Hepatocyte (in vitro differentiated cells): ENCODE results near the gene LGI4. TPM values are rescaled to one million over a fixed set of nuclear protein-coding genes. Genes with fewer than 3 reads are reported as not detected.

Experiments
- DNase-seq: peaks from one replicate; pipeline ENCODE4 v3.0.0-alpha.2; 2016; ENCODE audit warnings: low spot score
- H2AFZ ChIP-seq: fragments of 200-600 bp; sonication (generic); 2 replicates; pipeline ENCODE4 v1.6.0; 2016; ENCODE audit warnings: antibody characterized with exemption, mild to moderate bottlenecking
- H3K27ac ChIP-seq: fragments of 200-600 bp; sonication (generic); 2 replicates; pipeline ENCODE4 v1.5.1; 2016; ENCODE audit warnings: mild to moderate bottlenecking
- H3K27me3 ChIP-seq: fragments of 200-600 bp; sonication (generic); 2 replicates; pipeline ENCODE4 v1.6.1; 2016
- H3K36me3 ChIP-seq: fragments of 200-600 bp; sonication (generic); replicated peaks from 2 replicates; pipeline ENCODE4 v1.5.1; 2016; ENCODE audit warnings: low read depth; ENCODE audit not compliant: insufficient read depth
- H3K4me1 ChIP-seq: fragments of 200-600 bp; sonication (generic); 2 replicates; pipeline ENCODE4 v1.5.1; 2016; ENCODE audit warnings: mild to moderate bottlenecking, moderate library complexity; ENCODE audit not compliant: insufficient read depth
- H3K4me2 ChIP-seq: fragments of 200-600 bp; sonication (generic); 2 replicates; pipeline ENCODE4 v1.6.0; 2016
- H3K4me3 ChIP-seq: fragments of 200-600 bp; sonication (generic); 2 replicates; pipeline ENCODE4 v1.5.1; 2016; ENCODE audit warnings: mild to moderate bottlenecking
- H3K79me2 ChIP-seq: fragments of 200-600 bp; sonication (generic); 2 replicates; pipeline ENCODE4 v1.6.0; 2017; ENCODE audit warnings: mild to moderate bottlenecking
- H3K9me2 ChIP-seq: fragments of 200-600 bp; sonication (generic); replicated peaks from 2 replicates; pipeline ENCODE4 v1.6.0; 2017; ENCODE audit warnings: mild to moderate bottlenecking; ENCODE audit not compliant: insufficient read depth
- H3K9me3 ChIP-seq: fragments of 200-600 bp; sonication (generic); 2 replicates; pipeline ENCODE4 v1.5.1; 2016; ENCODE audit warnings: low read depth, mild to moderate bottlenecking
- H4K20me1 ChIP-seq: fragments of 200-600 bp; sonication (generic); 2 replicates; pipeline ENCODE4 v1.6.0; 2016; ENCODE audit warnings: mild to moderate bottlenecking; ENCODE audit not compliant: insufficient read depth, poor library complexity, severe bottlenecking
- CTCF ChIP-seq: fragments of 200-600 bp; sonication (generic); IDR thresholded peaks from 2 replicates; pipeline ENCODE4 v1.5.1; 2016; ENCODE audit warnings: antibody characterized with exemption, mild to moderate bottlenecking; ENCODE audit not compliant: poor library complexity
- EZH2 ChIP-seq: fragments of 200-600 bp; sonication (generic); IDR thresholded peaks from 2 replicates; pipeline ENCODE4 v1.6.1; 2016; ENCODE audit warnings: antibody characterized with exemption, mild to moderate bottlenecking, borderline replicate concordance
- EZH2phosphoT487 ChIP-seq: fragments of 200-600 bp; sonication (generic); IDR thresholded peaks from one replicate; pipeline ENCODE4 v1.6.1; 2018; ENCODE audit warnings: antibody characterized with exemption, mild to moderate bottlenecking, low read depth, moderate library complexity; ENCODE audit not compliant: unreplicated experiment, severe bottlenecking
- WGBS: methylation state at CpG from one replicate; pipeline ENCODE4 v1.1.6; 2016; ENCODE audit warnings: low lambda C conversion rate; ENCODE audit errors: missing lambda C conversion rate; 5-methylcytosine and 5-hydroxymethylcytosine counted together
- polyA plus RNA-seq: library from polyadenylated mRNA; unstranded; fragments of >200 nt; fragmentation: Nextera tagmentation; extraction: Ambion mirVana; gene quantifications from 2 replicates; pipeline ENCODE4 v1.2.1, GENCODE V29; 2016
- total RNA-seq: library from RNA; depleted of rRNA; stranded (reverse); fragments of >200 nt; gene quantifications from 2 replicates; pipeline ENCODE4 v1.2.3, GENCODE V29; 2014

The LGI4 gene
- total and polyA plus RNA-seq, 2 experiments from 2014 or later = 5.2 to 6.3 TPM

DNA sequence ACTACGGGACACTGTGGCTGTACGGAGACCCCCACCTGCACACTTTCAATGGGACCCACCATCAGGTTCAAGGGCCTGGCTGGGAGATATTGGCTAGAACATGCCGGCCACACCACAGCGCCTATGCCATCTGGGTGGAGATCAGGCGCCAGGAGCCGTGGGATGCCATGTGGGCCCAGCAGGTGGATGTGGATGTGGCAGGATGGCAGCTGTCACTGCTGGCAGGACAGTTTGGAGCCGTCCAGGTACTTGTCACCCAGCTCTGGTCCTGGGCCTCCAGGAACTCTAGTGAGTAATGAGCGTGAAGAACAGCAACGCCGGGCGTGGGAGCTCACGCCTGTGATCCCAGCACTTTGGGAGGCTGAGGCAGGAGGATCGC, 35.0 kb downstream of the LGI4 start:
- Histone ChIP-seq H3K4me3 (no peak overlapping the region), H3K4me1 (peaks cover 1% of the 10 kb centered on the region), H3K79me2 (no peaks in the 10 kb centered on the region), H4K20me1 (no peaks in the 10 kb centered on the region), H3K27me3 (no peaks in the 10 kb centered on the region), H3K36me3 (no peaks in the 10 kb centered on the region), H3K9me2 (no peaks in the 10 kb centered on the region), H3K9me3 (no peaks in the 10 kb centered on the region), H2AFZ (no peak overlapping the region), H3K4me2 (no peak overlapping the region), H3K27ac (no peak overlapping the region)
- TF ChIP-seq EZH2phosphoT487 (no peak), CTCF (no peak), EZH2 (no peak)
- DNase-seq = no peak
- 95% methylated on average over 13 of the region's 13 CpGs for WGBS

- no peaks in the 10 kb centered on the region for H4K20me1 ChIP-seq
- TF ChIP-seq EZH2 = no peak
- no peak for TF ChIP-seq CTCF
- TF ChIP-seq EZH2phosphoT487 = no peak
- WGBS = 87% methylated on average over 21 of the region's 21 CpGs
Observed at GRCh38 chr19:35099155-35099896, 35.5 kb downstream of the LGI4 start.

GRCh38 chr19:35098413-35099049, 36.3 kb downstream of the LGI4 start:
- WGBS = 94% methylated on average over 28 of the region's 29 CpGs
- TF ChIP-seq EZH2phosphoT487 (no peak), CTCF (no peak), EZH2 (no peak)
- Histone ChIP-seq H3K9me2 (no peaks in the 10 kb centered on the region), H3K79me2 (no peaks in the 10 kb centered on the region), H4K20me1 (no peaks in the 10 kb centered on the region), H3K4me1 (peaks cover 3% of the 10 kb centered on the region), H3K36me3 (no peaks in the 10 kb centered on the region), H3K27ac (no peak overlapping the region), H3K4me2 (no peak overlapping the region), H3K9me3 (no peaks in the 10 kb centered on the region), H3K27me3 (no peaks in the 10 kb centered on the region), H3K4me3 (no peak overlapping the region), H2AFZ (no peak overlapping the region)
- no peak for DNase-seq

More at GRCh38 chr19:35099155-35099896, 35.5 kb downstream of the LGI4 start:
- Histone ChIP-seq H3K79me2 (no peaks in the 10 kb centered on the region), H3K4me3 (no peak overlapping the region), H3K27ac (no peak overlapping the region), H3K4me2 (no peak overlapping the region), H3K9me2 (no peaks in the 10 kb centered on the region), H3K36me3 (no peaks in the 10 kb centered on the region), H3K9me3 (no peaks in the 10 kb centered on the region), H3K27me3 (no peaks in the 10 kb centered on the region), H3K4me1 (peaks cover 3% of the 10 kb centered on the region), H2AFZ (no peak overlapping the region)
- no peak for DNase-seq
